PFSK-1 (cell line): ENCODE data around the gene RICTOR.

Source experiments
- FOXP2 ChIP-seq: optimal IDR thresholded peaks from 2 replicates; pipeline ENCODE3; 2011; ENCODE audit warnings: borderline replicate concordance, control low read depth, inconsistent platforms; ENCODE audit not compliant: insufficient read depth; ENCODE audit errors: extremely low read length, extremely low read depth
- POLR2AphosphoS5 ChIP-seq: IDR thresholded peaks from 2 replicates; pipeline ENCODE4 v1.6.1; 2012; ENCODE audit warnings: low read depth, mild to moderate bottlenecking, control low read depth, low read length, moderate library complexity

GRCh38 chr5:39118638-39119037 is 44.4 kb upstream of the RICTOR start:
- no peak for TF ChIP-seq POLR2AphosphoS5
- no peak for TF ChIP-seq FOXP2
